Anterior cingulate cortex (tissue), 58 donors: ENCODE measurements around the gene DRD1.
A peak's percentile ranks its signal among the peaks of the same experiment; 100 is the strongest.

ENCODE experiments used
- DNase-seq, 58 donors: peaks; one replicate each; lab custom pipeline; 2025; lab: John Stamatoyannopoulos, UW

Gene DRD1

DNA sequence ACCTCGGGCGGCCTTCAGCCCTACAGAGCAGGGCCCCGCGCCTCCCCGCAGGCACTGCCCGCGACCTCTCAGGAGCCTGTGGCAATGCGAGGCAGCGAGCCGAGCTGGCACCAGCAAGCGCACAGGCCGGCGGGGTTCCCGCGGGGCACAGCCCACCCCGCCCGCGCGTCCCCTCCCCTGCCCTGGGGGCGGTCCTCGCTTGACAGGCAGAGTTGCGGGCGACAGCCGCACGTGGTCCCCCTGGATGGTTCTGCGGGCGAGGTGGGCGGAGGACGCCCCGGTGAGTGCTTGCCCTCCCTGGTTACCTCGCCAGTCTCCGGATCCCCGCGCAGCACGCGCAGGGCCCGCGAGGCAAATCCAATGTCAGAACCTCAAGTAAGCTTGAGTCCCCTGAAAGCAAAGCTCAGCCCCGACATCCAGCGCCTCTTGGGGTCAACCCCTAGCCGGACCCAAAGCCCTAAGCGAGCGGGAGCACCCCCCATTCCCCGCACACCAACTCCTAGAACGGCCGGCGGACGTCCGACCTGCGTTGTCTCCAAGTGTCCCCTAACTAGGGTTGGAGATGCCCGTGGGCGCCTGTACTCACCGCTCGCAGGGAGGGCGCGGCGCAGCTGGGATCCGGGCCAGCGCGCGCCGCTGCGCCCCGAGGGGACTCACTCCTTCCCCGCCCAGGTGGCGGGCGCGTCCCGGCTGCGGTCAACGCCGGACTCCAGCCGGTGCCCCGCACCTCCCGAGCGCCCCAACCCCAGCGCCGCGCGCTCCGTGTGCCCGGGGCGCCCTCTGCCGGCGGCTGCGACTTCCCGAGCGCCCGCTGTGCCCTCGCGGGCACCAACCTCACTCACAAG is at the start of gene DRD1:
TSS of gene DRD1 (minus strand) at position 123 of the 845 bp plus-strand sequence. CDS start 1,083 bp downstream, outside the sequence.
- peak in 40 of 58 donors; percentile 9 to 66 (median 35) for DNase-seq

DNA sequence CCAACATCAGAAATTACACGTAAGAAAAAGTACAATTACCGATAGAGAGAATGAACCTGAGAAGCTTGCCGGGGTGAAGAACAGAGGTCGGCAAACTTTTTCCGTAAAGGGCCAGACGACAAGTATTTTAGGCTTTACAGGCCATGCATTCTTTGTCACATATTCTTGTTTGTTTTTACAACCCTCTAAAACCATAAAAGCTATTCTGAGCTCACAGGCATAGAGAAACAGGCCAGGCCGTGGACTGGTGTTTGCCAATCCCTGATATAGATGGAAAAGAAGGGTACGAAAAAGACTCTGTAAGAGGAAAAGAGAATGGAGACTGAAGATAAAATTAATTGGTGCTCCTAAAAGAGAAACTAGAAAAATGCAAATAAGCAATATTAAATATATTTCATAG is 49.7 kb upstream of the DRD1 start:
- no peak for DNase-seq

DNA sequence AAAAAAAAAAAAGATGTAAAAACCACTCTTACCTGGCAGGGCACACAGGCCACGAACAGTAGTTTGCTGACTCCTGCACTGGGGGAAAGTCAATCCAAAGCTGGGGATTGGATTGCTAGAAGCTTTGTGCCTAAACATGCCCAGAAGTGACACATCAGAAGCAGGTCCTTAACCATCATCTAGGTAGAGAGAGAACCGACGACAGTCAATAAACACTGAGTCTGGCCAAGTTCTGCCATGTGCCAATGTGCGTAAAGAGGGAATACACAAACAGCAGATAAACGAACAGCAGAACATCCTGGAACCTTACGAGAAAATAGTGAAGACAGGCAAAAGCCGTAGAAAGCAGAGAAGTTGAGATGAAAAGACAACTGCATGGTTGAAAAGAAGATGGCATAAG is 49.3 kb upstream of the DRD1 start:
- DNase-seq, result no peak

DNA sequence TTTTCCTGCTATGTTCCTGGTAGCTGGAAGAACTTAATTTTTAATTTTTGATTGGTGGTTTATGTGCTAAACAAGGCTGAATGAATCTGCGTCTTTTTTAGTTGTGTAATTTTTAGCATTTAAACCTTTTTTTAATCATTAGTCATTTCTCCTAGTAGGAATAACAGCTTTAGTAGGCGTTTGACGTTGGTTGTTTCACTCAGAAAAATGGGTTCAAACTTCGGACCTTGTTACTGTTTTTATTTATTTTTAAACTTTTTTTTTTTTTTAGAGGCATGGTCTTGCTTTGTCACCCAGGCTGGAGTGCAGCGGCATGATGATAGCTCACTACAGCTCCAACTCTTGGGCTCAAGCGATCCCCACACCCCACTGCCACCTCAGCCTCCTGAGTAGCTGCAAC is 47.2 kb upstream of the DRD1 start:
- no peak for DNase-seq

DNA sequence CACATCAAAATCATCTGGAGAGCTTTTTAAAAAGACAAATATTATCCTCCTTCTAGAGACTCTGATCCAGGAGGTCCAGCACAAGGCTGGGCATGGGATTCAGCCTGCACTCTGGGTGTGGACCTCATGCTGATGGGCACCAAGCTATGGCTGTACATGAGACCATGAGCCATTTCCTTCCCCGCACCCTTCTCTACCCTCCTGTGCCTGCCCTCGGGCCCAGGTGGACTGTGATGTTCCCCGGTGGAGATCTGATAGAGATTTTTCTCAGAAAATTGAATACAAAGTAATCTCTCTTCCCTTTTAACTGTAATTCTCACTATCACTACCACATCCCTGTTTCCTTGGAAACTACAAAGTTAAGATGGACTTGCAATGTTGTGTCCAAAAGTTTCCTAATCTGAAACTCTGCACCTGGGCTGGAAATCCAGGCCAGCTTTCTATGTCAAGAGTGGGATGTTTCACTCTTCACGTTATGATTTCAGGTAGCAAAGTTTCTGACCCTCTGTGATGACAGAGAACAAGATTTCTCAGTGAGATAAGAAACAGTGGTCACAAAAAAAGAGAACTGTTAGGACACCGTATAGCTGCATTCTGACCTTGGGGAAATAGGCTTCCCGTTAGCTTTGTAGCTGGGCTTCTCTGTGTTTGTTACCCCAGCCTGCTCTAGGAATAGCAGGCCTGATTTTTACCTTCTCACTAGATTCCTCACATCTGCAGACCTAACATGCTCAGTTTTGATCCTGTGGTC is 45.9 kb upstream of the DRD1 start:
- DNase-seq, result no peak

DNA sequence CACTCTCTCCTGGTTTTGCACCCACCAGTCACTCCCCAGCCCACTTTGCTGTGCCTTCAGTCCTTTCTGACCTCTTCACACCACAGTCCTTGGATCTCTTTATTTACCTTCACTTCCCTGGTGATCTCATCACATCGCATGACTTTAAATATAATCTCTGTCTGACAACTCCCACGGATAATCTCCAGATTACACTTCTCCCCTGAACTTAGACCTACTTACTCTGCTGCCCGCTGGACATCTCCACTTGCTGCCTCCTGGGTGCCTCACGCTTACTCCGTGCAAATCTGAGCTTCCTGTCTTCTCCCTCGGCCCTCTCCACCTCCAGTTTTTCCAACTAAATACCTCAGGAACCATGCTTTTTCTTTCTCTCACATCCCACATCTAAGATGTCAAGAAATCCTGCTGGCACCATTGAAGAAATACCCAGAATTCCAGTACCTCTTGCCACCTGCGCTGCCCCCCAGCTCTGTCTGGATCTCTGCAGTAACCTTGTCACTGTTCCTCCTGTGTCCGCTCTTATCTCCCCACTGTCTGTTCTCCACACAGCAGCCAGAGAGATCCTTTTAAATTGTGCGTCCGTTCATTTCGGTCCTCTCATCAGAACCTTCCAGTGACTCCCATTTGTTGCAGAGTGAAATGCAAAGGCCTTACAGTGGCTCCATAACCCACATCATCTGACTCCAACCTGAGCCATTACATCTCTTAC is 43.7 kb upstream of the DRD1 start:
- DNase-seq, result no peak

DNA sequence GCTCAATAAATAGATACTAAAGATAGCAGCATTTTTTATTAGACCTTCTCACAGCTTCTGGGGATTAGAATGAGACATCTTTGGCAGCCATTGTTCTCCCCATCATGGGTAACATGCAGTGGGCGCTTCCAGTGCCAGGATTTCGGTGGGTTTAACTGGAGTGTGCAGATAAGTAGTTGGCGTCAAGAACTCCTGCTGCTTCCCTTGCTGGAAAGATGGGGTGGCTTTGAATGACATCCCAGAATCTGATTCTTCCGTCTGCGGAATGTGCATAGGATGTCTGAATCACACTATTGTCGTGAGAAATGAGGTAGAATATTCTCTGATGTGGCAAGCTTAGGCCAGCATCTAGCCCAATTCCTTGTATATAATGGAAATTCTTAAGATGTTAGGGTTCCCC is 41.6 kb upstream of the DRD1 start:
- DNase-seq, result peak in 1 of 58 donors; percentile 11

DNA sequence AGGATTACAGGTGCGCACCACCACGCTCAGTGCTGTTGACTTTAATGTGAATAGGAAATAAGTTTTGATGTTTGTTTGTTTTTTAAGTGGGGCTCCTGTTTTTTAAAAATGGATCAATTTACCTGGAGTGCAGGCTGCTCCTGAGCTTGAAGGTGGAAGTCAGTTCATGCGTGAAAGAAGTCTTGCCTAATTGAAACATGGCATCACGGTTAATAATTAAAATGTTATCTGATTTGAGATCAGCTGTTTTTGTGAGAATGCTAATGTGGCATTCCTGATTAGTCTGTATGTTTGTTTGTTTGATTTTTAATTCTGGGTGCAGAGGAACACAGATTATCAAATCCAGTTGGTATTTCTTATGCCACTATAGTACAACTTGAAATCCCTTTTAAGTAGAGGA is 40.8 kb upstream of the DRD1 start:
- no peak for DNase-seq

DNA sequence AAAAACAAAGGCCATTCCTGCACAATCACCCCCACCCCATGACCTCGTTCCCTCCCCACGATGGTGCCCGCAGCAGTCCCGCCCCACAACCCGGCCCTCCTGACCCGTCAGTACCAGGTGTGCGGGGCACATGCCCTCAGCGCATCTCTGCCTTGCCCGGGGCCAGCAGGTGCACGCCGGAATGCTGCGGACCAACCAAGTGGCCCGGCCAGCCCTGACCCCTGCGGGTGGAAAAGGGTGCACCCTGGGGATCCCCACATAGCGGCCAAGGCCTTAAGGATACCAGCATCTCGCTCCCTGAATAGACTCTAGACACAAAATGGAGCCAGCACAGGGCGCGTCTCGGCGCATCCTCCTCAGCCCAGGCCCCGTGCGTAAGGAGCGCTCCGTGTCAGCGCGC is 40.3 kb upstream of the DRD1 start:
- DNase-seq, result no peak

DNA sequence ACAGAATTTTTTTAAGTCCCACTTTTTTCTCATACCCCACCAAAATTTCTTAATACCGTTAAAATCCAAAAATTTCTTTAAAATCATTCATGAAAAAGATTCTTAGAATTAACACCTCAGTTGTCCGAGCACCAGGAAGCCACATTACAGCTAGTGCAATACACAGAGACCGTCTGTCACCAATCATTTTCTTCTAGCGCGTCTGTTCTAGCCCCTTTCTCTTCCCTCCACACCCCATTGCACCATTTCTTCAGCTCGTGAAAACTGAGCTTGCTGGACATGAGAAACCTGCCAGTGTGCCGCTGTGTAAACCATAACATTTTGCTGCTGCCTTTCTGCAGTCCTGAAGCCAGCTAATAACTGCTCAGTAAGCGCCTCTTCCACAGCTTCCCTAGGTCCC is 39.4 kb upstream of the DRD1 start:
- DNase-seq, result no peak

DNA sequence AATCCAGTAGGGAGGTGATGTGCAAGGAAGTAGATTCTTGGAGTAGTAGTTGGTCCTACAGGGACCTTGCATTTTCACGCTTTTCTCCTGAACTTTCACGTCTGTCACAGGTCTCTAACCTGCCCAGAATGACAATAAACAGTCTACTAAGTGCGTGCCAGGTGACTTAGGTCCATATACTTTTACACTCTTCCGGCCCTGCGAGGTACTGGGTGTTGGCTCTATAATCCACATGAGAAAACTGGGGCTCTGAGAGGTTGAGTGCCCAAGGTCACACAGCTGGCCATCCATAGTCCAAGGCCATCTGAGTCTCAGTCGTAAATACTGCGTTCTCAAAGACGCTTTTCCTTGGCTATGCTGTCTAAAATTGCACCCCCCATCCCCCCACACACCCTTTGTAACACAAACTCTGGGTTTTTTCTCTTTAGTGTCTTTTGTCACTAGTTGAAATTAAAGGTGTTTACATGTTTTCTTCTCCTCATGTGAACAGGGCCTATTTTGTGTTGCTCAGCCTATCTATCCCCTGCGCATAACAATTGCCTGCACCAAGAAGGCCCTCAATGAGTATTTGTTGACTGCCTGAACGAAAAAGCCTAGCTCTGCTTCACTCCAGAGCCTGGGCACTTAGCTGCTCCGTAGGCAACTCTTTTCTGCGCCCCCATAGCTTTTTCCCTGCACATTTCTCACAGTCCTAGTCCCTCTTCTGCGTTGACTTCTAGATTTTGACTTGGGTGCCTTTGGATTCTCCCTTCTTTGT is 35.3 kb upstream of the DRD1 start:
- no peak for DNase-seq

DNA sequence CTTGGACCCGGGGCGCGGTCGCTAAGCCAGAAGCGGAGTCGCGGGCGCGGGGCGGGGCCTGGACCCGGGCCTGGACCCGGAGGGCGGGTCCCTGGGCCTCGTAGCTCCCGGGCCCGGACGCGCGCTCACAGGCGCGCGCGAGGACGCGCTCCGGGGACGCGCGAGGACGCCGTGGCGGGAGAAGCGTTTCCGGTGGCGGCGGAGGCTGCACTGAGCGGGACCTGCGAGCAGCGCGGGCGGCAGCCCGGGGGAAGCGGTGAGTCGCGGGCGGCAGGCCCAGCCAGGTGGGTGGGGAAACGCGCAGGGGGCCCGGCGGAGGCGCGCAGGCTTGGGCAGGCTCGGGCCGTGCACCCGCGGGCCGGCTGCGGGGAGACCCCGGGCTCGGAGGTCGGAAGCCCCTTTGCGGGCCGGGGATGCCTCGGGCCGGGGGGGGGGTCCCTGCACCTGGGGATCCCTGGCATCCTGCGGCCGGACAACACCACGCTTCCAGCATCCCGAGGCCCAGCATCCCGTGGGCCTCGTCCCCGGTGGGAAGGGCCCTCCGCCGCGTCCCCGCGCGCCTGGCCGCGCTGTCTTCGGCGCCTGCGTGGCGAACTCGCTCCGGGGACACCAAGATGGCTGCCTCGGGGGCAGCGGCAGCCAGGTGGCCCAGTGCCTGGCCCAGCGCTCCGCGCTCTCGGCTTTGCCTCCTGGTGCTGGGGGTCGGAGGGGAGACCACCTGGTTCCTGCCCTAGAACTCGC is 34.6 kb upstream of the DRD1 start, which contains the start of gene SFXN1:
TSS of gene SFXN1 (plus strand) at position 177 of the 741 bp plus-strand sequence. CDS start 13,544 bp downstream, outside the sequence.
- DNase-seq, result peak in 57 of 58 donors; percentile 18 to 87 (median 71)

DNA sequence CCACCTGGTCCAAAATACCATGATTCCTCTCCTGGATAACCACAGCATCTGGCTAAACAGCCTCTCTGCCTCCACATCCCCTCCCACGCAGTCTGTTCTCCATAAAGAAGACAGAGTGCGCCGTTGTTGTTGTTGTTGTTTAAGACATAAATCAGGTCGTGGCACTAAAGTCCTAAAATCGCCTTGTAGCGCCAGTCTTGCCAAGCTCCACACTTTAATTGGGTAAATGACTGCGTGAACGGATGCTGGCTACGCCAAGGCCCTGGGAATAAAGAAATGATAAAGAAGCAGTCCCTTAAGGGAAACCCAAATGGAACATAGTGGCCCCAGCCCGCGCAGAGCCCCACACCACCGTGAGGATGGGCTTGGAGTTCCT is 34.0 kb upstream of the DRD1 start:
- peak in 2 of 58 donors; percentile 61 to 74 for DNase-seq

DNA sequence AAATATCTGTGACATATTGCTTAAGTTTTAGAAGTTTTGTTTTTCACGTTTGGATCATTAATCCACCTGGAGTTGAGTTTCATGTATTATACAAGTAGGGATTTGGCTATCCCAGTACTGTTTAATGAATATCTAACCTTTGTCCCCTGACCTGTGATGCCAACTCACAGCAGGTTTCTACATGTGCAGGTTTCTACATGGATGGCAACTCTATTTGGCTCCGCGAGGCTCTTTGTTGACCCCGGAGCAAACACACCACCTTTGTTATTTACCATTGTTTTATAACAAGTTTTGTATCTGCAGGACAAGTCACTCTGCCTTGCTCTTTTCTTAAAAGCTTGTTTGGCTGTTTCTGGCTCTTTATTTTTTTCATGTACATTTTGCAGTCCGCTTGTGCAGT is 33.5 kb upstream of the DRD1 start:
- DNase-seq, result no peak

DNA sequence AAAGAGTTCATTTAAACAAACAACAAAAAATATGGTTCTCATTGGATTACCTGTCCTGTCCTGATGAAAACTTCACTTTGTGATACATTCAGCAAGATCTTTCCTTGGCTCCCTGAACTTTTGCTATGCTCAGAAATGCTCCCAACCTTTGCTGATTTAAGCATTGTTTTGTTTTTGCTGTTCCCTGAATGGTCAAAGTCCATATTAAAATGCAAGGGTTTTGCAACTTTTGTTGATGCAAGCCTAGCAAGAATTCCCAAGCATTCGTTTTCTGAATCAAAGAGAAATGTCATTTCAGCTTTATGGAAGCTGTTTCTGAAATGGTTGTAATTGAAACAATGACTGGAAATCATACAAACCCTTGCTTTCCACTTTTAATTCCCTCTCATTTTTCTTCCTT is 31.3 kb upstream of the DRD1 start:
- no peak for DNase-seq

DNA sequence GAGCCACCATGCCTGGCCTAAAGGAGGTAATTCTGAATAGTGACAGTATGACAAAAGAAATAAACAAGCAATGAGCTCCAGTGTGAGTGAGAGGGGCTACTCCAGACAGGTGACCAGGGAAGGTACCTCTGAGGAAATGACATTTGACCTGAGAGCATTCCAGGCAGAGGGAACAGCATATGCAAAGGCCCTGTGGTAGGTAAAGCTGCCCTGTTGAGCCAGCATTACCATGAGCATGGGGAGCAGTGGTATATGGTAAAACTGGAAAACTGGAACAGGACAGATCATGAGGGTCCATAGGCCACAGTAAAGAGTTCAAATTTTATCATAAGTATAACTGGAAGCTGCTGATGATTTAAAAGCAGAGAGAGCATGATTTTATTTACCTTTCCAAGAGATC is 28.4 kb upstream of the DRD1 start:
- no peak for DNase-seq

DNA sequence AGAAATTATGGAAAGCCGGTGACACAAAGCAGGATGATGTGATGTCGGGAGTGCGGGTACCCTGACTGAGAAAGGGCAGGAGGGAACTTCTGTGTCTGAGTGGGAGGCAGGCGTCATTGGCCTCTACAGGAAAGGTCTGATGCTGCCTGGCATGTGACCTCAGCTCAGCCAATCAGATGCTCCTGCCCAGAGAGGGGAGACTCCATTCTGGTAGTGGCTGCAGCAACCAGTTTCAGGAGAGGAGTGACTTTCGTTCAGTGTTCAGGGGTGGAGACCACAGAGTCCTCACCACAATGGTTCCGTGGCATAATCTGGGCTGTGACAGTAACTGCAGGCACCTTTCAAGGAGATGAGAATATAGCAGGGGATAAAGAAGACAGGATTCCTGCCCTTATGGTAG is 27.6 kb upstream of the DRD1 start:
- DNase-seq, result no peak

DNA sequence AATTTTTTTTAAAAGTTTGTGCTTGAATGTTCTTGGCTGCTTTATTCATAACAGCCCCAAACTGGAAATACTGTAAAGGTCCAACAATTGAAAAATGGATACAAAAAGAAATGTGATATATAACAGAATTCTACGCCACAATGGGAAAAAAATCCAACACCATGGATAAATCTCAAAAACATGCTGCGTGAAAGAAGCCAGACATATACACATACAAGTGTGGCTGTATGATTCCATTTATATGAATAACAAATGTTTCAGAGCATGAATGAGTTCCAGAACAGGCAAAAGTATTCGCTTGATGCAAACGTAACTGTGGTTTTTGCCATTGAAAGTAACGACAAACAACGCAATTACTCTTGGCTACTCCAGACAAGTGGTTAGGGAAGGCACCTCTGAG is 27.2 kb upstream of the DRD1 start:
- DNase-seq, result no peak

DNA sequence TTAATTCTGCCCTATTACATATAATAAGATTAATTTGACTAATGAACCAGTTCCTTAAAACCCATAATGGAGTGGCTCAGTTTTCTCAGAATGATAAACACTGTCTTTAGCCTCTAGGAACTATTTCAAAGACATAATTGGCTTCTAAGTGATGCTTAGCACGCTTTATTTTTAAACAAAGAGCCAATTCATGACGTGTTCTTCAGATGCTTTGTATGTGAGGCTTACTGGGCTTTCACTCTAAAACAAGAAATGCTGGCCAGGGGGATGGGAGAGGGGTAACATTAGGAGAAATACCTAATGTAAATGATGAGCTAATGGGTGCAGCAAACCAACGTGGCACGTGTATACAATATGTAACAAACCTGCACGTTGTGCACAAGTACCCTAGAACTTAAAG is 26.8 kb upstream of the DRD1 start:
- peak in 2 of 58 donors; percentile 9 to 43 for DNase-seq

DNA sequence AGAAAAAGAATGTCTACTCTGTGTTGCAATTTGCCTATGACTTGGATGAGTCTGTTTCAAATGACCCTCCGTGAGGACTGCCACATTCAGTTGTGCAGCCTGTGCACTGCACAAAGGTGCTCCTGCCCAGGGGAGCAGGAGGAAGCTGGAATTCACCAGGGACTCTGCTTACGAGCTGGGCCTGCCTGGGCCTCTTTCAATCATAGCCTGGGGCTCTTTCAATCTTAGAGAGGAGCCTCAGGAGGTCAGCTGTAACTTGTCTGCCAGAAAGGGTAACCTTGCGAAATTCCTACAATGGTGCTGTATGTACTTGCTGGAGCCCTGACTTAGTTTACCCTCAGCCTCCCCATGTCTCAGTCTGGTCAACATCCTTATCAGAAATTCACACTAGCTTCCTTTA is 25.9 kb upstream of the DRD1 start:
- no peak for DNase-seq
